H1 (cell line): ENCODE data around the gene TSEN54. TPM values are rescaled to one million over a fixed set of nuclear protein-coding genes. Genes with fewer than 3 reads are reported as not detected.
A peak's percentile ranks its signal among the peaks of the same experiment; 100 is the strongest.

Source experiments
- CTCF ChIA-PET: fragments of 300-600 bp; sonication (Branson Sonifier 250); formaldehyde crosslinking; loops from one replicate; lab custom pipeline; 2021; ENCODE audit not compliant: partially characterized antibody; lab: Charles Lee
- POLR2A ChIA-PET: fragments of 300-600 bp; sonication (Branson Sonifier 250); formaldehyde crosslinking; loops from one replicate; lab custom pipeline; 2021; ENCODE audit warnings: inconsistent platforms; ENCODE audit not compliant: partially characterized antibody; lab: Charles Lee
- DNase-seq, 2 experiments: peaks; one replicate each; pipeline versions ENCODE4 v3.0.0 to v3.0.0-alpha.2; 2010 to 2022; ENCODE audit warnings: low spot score in 2 of 2, low read depth in 1 of 2, mixed read lengths in 1 of 2
- FAIRE-seq: peaks from 2 replicates; lab custom pipeline; 2011; peaks lifted over from hg19 to GRCh38; lab: Jason Lieb, UNC
- H2AFZ ChIP-seq: 2 replicates; pipeline ENCODE4 v1.8.1; 2012; ENCODE audit warnings: low read length, inconsistent platforms
- H2AK5ac ChIP-seq: 2 replicates; pipeline ENCODE4 v1.6.1; 2013; ENCODE audit warnings: low read depth, low read length
- H2BK120ac ChIP-seq: replicated peaks from 2 replicates; pipeline ENCODE3; 2013; ENCODE audit warnings: low read depth, low read length, inconsistent platforms
- H2BK12ac ChIP-seq: 2 replicates; pipeline ENCODE4 v1.6.1; 2013; ENCODE audit warnings: low read depth, low read length
- H2BK15ac ChIP-seq: 2 replicates; pipeline ENCODE4 v1.6.1; 2013; ENCODE audit warnings: low read length
- H2BK20ac ChIP-seq: 2 replicates; pipeline ENCODE4 v1.6.1; 2013; ENCODE audit warnings: low read length
- H2BK5ac ChIP-seq: 2 replicates; pipeline ENCODE4 v1.6.1; 2013; ENCODE audit warnings: low read depth, low read length
- H3K14ac ChIP-seq: 2 replicates; pipeline ENCODE4 v1.6.1; 2013; ENCODE audit warnings: inconsistent platforms; ENCODE audit not compliant: insufficient read length
- H3K18ac ChIP-seq: 2 replicates; pipeline ENCODE4 v1.6.1; 2013; ENCODE audit warnings: low read length; ENCODE audit errors: extremely low read depth
- H3K23ac ChIP-seq: 2 replicates; pipeline ENCODE4 v1.6.1; 2013; ENCODE audit warnings: inconsistent platforms; ENCODE audit not compliant: insufficient read length
- H3K23me2 ChIP-seq: 2 replicates; pipeline ENCODE4 v1.6.1; 2013; ENCODE audit warnings: low read depth, low read length
- H3K27ac ChIP-seq: 2 replicates; pipeline ENCODE4 v1.6.1; 2011; ENCODE audit warnings: low read depth, low read length, inconsistent platforms
- H3K27me3 ChIP-seq, 4 experiments: replicated peaks in 1 of 4; 1 replicate in 1 of 4; 2 replicates in 3 of 4; pipeline versions ENCODE4 v1.6.1 to v1.8.1; 2011 to 2013; ENCODE audit warnings: low read length in 3 of 4, mild to moderate bottlenecking in 3 of 4, inconsistent platforms in 2 of 4, mixed read lengths in 2 of 4, moderate library complexity in 1 of 4; ENCODE audit not compliant: control insufficient read depth in 3 of 4, insufficient read depth in 3 of 4; ENCODE audit errors: extremely low read depth in 1 of 4
- H3K36me3 ChIP-seq, 4 experiments: 2 replicates each; pipeline versions ENCODE4 v1.6.1 to v1.8.1; 2011 to 2013; ENCODE audit warnings: mild to moderate bottlenecking in 4 of 4, low read length in 3 of 4, moderate library complexity in 2 of 4, control low read depth in 1 of 4, inconsistent platforms in 1 of 4; ENCODE audit not compliant: insufficient read depth in 4 of 4, control insufficient read depth in 2 of 4
- H3K4ac ChIP-seq: replicated peaks from 2 replicates; pipeline ENCODE3; 2013; ENCODE audit warnings: low read length, low read depth, mixed read lengths, inconsistent platforms; ENCODE audit not compliant: insufficient read length
- H3K4me1 ChIP-seq, 4 experiments: replicated peaks in 1 of 4; 1 replicate in 1 of 4; 2 replicates in 3 of 4; pipeline versions ENCODE4 v1.6.1 to v1.8.1; 2011 to 2013; ENCODE audit warnings: low read length in 3 of 4, inconsistent platforms in 2 of 4, mixed read lengths in 1 of 4; ENCODE audit not compliant: insufficient read depth in 4 of 4, control insufficient read depth in 3 of 4
- H3K4me2 ChIP-seq, 2 experiments: 2 replicates each; pipeline versions ENCODE4 v1.6.1 to v1.8.1; 2011 to 2013; ENCODE audit warnings: low read depth in 2 of 2, low read length in 2 of 2, control low read depth in 1 of 2, inconsistent platforms in 1 of 2, mild to moderate bottlenecking in 1 of 2; ENCODE audit not compliant: insufficient read depth in 1 of 2
- H3K4me3 ChIP-seq, 4 experiments: fragments of 200-600, 300-600 bp in 1 of 4; sonication (generic), shearing (Covaris generic), sonication (Bioruptor Twin) in 1 of 4; 2 replicates each; pipeline versions ENCODE4 v1.5.1 to v1.8.1; 2011 to 2016; ENCODE audit warnings: low read length in 4 of 4, low read depth in 3 of 4, control low read depth in 2 of 4, inconsistent platforms in 2 of 4, mild to moderate bottlenecking in 2 of 4, mixed read lengths in 1 of 4, moderate library complexity in 1 of 4; ENCODE audit not compliant: insufficient read depth in 2 of 4; ENCODE audit errors: extremely low read depth in 1 of 4
- H3K56ac ChIP-seq: replicated peaks from 2 replicates; pipeline ENCODE3; 2013; ENCODE audit warnings: low read depth, mild to moderate bottlenecking, mixed read lengths, low read length, inconsistent platforms; ENCODE audit not compliant: insufficient read length
- H3K79me1 ChIP-seq: 2 replicates; pipeline ENCODE4 v1.6.1; 2013; ENCODE audit warnings: low read depth, low read length, control low read depth
- H3K79me2 ChIP-seq, 2 experiments: 2 replicates each; pipeline versions ENCODE4 v1.6.1 to v1.8.1; 2012 to 2013; ENCODE audit warnings: low read length in 2 of 2, mild to moderate bottlenecking in 2 of 2, inconsistent platforms in 1 of 2; ENCODE audit not compliant: insufficient read depth in 2 of 2, control insufficient read depth in 1 of 2
- H3K9ac ChIP-seq, 4 experiments: replicated peaks in 1 of 4; 1 replicate in 1 of 4; 2 replicates in 3 of 4; pipeline versions ENCODE4 v1.6.1 to v1.8.1; 2011 to 2013; ENCODE audit warnings: low read depth in 3 of 4, low read length in 3 of 4, control low read depth in 2 of 4, mild to moderate bottlenecking in 2 of 4, moderate library complexity in 2 of 4, inconsistent platforms in 1 of 4; ENCODE audit errors: extremely low read depth in 1 of 4
- H3K9me3 ChIP-seq, 2 experiments: 2 replicates each; pipeline versions ENCODE4 v1.6.1 to v1.8.1; 2012 to 2013; ENCODE audit warnings: mild to moderate bottlenecking in 2 of 2, moderate library complexity in 2 of 2, control low read depth in 1 of 2, inconsistent platforms in 1 of 2, low read depth in 1 of 2, low read length in 1 of 2, mixed read lengths in 1 of 2; ENCODE audit not compliant: insufficient read depth in 2 of 2
- H4K20me1 ChIP-seq, 2 experiments: replicated peaks in 1 of 2; 2 replicates each; pipeline versions ENCODE3 to v1.8.1; 2011 to 2013; ENCODE audit warnings: inconsistent platforms in 2 of 2, low read length in 2 of 2, mild to moderate bottlenecking in 1 of 2; ENCODE audit not compliant: insufficient read depth in 2 of 2, control insufficient read depth in 1 of 2
- H4K5ac ChIP-seq: 2 replicates; pipeline ENCODE4 v1.6.1; 2013; ENCODE audit warnings: low read length, low read depth, mixed read lengths, inconsistent platforms; ENCODE audit not compliant: insufficient read length
- H4K8ac ChIP-seq: 2 replicates; pipeline ENCODE4 v1.8.0; 2013; ENCODE audit warnings: mild to moderate bottlenecking, moderate library complexity, low read length, inconsistent platforms; ENCODE audit not compliant: insufficient read depth; ENCODE audit errors: extremely low read depth
- H4K91ac ChIP-seq: replicated peaks from 2 replicates; pipeline ENCODE3; 2013; ENCODE audit warnings: low read length, mixed read lengths, inconsistent platforms; ENCODE audit not compliant: insufficient read length
- BCL11A ChIP-seq, 2 experiments: IDR thresholded peaks; one replicate each; pipeline ENCODE4 v1.6.1; 2011; ENCODE audit warnings: low read depth in 2 of 2, low read length in 2 of 2, mild to moderate bottlenecking in 2 of 2
- CTBP2 ChIP-seq: IDR thresholded peaks from 2 replicates; pipeline ENCODE4 v1.7.0; 2011; ENCODE audit warnings: borderline replicate concordance, mild to moderate bottlenecking, moderate library complexity, mixed read lengths, low read length; ENCODE audit not compliant: insufficient read depth, insufficient read length
- E2F6 ChIP-seq: IDR thresholded peaks from 2 replicates; pipeline ENCODE4 v1.6.1; 2012; ENCODE audit warnings: inconsistent platforms
- KDM5A ChIP-seq: fragments of 200-600 bp; IDR thresholded peaks from 2 replicates; pipeline ENCODE4 v1.7.1; 2012; ENCODE audit warnings: mild to moderate bottlenecking, low read length, inconsistent platforms, mixed read lengths
- MAFK ChIP-seq: IDR thresholded peaks from 2 replicates; pipeline ENCODE4 v1.6.1; 2012; ENCODE audit warnings: low read depth, mild to moderate bottlenecking, improper control_type of control experiment, low read length
- POLR2A ChIP-seq, 2 experiments: IDR thresholded peaks; 1 replicate in 1 of 2; 2 replicates in 1 of 2; pipeline ENCODE4 v1.6.1; 2011; ENCODE audit warnings: low read depth in 2 of 2, low read length in 2 of 2, mild to moderate bottlenecking in 2 of 2; ENCODE audit errors: control extremely low read depth in 1 of 2
- POLR2AphosphoS5 ChIP-seq: IDR thresholded peaks from 2 replicates; pipeline ENCODE4 v1.6.1; 2011; ENCODE audit warnings: low read depth, low read length
- RXRA ChIP-seq: IDR thresholded peaks from 2 replicates; pipeline ENCODE4 v1.6.1; 2011; ENCODE audit warnings: low read depth, mild to moderate bottlenecking, low read length, moderate library complexity; ENCODE audit not compliant: insufficient read depth
- SAP30 ChIP-seq: fragments of 300-600 bp; sonication (generic); IDR thresholded peaks from 2 replicates; pipeline ENCODE4 v1.7.1; 2012; ENCODE audit warnings: low read length, moderate library complexity, mild to moderate bottlenecking, inconsistent platforms; ENCODE audit not compliant: insufficient read depth, insufficient replicate concordance
- ZNF274 ChIP-seq: IDR thresholded peaks from 2 replicates; pipeline ENCODE4 v1.7.0; 2012; ENCODE audit warnings: low read length, borderline replicate concordance; ENCODE audit errors: extremely low read depth
- WGBS, 2 experiments: shearing (Covaris generic) in 1 of 2; methylation state at CpG; one replicate each; pipeline versions ENCODE4 v1.1.6 to v1.1.7; 2013 to 2015; ENCODE audit warnings: low lambda C conversion rate in 2 of 2, mixed read lengths in 2 of 2, inconsistent platforms in 1 of 2, low coverage in 1 of 2, missing lambda C conversion rate in 1 of 2; ENCODE audit not compliant: insufficient replicate concordance in 2 of 2, insufficient coverage in 1 of 2, insufficient read length in 1 of 2; ENCODE audit errors: extremely low coverage in 1 of 2, missing lambda C conversion rate in 1 of 2; 5-methylcytosine and 5-hydroxymethylcytosine counted together
- polyA plus RNA-seq, 7 experiments: library from polyadenylated mRNA; depleted of rRNA in 3 of 7; stranded (reverse) in 5 of 7; unstranded in 2 of 7; fragments of >200 nt in 5 of 7; fragments of 200-250 nt in 2 of 7; gene quantifications; 1 replicate in 5 of 7; 2 replicates in 1 of 7; 4 replicates in 1 of 7; pipeline versions ENCODE4 v1.2.1 to v1.2.3, GENCODE V29; 2011 to 2013; ENCODE audit warnings: missing spikeins in 2 of 7, mixed read lengths in 2 of 7
- total RNA-seq: library from RNA; stranded (reverse); fragmentation: NEBNext Ultra II Directional; extraction: Animal tissue kit (Norgen Biotek cat#: 25700); gene quantifications from 2 replicates; pipeline ENCODE4 v1.2.1, GENCODE V29; 2021
- TF ChIP-seq, protein P1 (sequence below): IDR thresholded peaks from 2 replicates; pipeline ENCODE4 v1.6.1; 2011; ENCODE audit warnings: low read length, improper control_type of control experiment

Gene TSEN54
- total and polyA plus RNA-seq, 2 of the 8 experiments (the other 6 are each of a cell fraction or from before 2014, with no cell fraction given) = 43.6 to 60.3 TPM

DNA sequence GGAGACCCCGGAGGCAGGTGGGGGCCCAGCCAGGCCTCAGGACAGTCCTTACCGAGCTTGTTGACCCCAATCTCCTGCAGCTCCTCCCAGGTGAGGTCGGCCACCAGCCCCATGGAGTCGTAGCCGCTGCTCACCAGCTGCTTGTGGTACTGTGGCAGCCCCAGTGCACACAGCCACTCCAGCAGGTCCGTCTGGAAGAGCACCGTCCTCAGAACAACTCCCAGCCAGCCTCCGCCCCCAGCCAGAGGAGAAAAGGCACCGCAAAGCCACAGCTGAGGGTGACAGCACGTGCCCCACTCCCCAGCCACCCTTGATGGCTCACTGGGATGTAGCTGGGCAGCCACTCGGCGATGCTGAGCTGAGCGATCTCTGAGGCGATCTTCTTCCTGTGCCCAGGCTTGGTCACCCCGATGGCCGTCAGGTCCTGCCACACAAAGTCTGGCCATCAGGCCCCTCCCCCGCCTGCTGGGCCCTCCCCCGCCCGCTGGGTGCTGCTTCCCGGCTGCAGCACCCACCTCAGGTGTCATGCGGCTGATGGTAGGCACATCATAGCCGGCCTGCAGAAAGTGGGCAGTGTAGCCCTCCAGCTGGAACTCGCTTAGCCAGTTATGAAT lies 12.9 kb upstream of the TSEN54 start:
- no peak for FAIRE-seq
- Histone ChIP-seq H2BK120ac (no peak overlapping the region), H3K56ac (no peak overlapping the region), H3K23me2 (no peaks in the 10 kb centered on the region), H3K9me3 (no peaks in the 10 kb centered on the region), H3K4me3 (no peak overlapping the region), H4K5ac (no peak overlapping the region), H4K20me1 (peaks cover 2 to 14% of the 10 kb centered on the region in 2 experiments), H4K8ac (no peak overlapping the region; the same call in 1 of the 2 replicates), H3K4ac (no peak overlapping the region), H2AK5ac (no peak overlapping the region), H3K36me3 (peaks cover 2 to 14% (median 10%) of the 10 kb centered on the region in 4 experiments; a peak in 6 of 8 replicates), H3K23ac (no peak overlapping the region), H3K18ac (no peak overlapping the region), H3K9ac (no peak overlapping the region), H3K14ac (no peak overlapping the region), H3K79me2 (no peaks in the 10 kb centered on the region), H3K4me1 (peaks cover 0 to 1% (median 0%) of the 10 kb centered on the region in 4 experiments; a peak in 1 of 7 replicates), H3K27ac (no peak overlapping the region), H4K91ac (no peak overlapping the region), H3K79me1 (no peaks in the 10 kb centered on the region), H2BK5ac (no peak overlapping the region), H3K27me3 (no peaks in the 10 kb centered on the region), H2BK12ac (peak overlapping the region; percentile 27; the same call in 1 of the 2 replicates), H2BK20ac (no peak overlapping the region), H2AFZ (no peak overlapping the region), H3K4me2 (no peak overlapping the region), H2BK15ac (no peak overlapping the region)
- 89% methylated on average over 19 of the region's 23 CpGs; no CpG with 5 or more reads in 1 of the 2 experiments for WGBS, 2 experiments
- CTCF ChIA-PET = interaction anchor here (0.5 to 8.2 kb wide), 25 partner anchors 8 to 632 kb away, joined by 3 to 67 read pairs (median 4); partner anchors contain the start of genes TMEM94 and TSEN54
- POLR2A ChIA-PET = interaction anchor here (0.6 to 6.4 kb wide), 10 partner anchors 10 to 92 kb away, joined by 3 to 35 read pairs (median 4); partner anchors contain the start of gene TSEN54
- no peak for DNase-seq
- TF ChIP-seq RXRA (no peak), POLR2AphosphoS5 (no peak), ZNF274 (no peak), MAFK (no peak), POLR2A (IDR thresholded peaks at IDR 0.05; ENCODE audit: control extremely low read depth in 1 of 2, low read depth in 2 of 2, low read length in 2 of 2) (no peak), E2F6 (no peak), CTBP2 (no peak), BCL11A (IDR thresholded peaks at IDR 0.05; ENCODE audit: low read depth in 2 of 2, low read length in 2 of 2) (no peak), KDM5A (no peak), SAP30 (no peak)
- TF ChIP-seq, protein P1, sequence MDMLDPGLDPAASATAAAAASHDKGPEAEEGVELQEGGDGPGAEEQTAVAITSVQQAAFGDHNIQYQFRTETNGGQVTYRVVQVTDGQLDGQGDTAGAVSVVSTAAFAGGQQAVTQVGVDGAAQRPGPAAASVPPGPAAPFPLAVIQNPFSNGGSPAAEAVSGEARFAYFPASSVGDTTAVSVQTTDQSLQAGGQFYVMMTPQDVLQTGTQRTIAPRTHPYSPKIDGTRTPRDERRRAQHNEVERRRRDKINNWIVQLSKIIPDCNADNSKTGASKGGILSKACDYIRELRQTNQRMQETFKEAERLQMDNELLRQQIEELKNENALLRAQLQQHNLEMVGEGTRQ = no peak
